GM19099 (cell line): Measurements from ENCODE around the gene CES5A.

Source experiments
- POLR2A ChIP-seq: IDR thresholded peaks from 3 replicates; pipeline ENCODE4 v1.6.1; 2011; ENCODE audit warnings: low read depth; ENCODE audit not compliant: insufficient read length; ENCODE audit errors: extremely low read depth

CES5A gene, protein sequence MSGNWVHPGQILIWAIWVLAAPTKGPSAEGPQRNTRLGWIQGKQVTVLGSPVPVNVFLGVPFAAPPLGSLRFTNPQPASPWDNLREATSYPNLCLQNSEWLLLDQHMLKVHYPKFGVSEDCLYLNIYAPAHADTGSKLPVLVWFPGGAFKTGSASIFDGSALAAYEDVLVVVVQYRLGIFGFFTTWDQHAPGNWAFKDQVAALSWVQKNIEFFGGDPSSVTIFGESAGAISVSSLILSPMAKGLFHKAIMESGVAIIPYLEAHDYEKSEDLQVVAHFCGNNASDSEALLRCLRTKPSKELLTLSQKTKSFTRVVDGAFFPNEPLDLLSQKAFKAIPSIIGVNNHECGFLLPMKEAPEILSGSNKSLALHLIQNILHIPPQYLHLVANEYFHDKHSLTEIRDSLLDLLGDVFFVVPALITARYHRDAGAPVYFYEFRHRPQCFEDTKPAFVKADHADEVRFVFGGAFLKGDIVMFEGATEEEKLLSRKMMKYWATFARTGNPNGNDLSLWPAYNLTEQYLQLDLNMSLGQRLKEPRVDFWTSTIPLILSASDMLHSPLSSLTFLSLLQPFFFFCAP

DNA sequence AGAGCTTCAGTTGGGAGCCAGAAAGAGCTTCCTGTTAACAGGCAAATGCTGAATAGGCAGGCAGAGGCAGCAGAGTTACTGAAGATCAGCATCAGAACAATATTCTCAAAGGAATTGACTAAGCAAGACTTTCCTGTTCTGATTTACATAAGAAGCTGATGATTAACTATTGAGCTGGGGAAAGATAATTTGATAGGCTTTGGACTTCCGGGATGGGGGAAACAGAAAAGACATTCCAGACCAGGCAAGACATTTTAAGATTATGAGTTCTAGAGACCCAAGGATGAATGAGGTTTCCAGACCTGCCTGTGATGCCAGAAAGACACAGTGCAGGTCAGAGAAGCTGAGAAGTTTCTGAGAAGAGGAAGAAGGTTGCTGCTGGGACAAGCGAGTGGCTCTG, at the start of gene CES5A:
CES5A (minus strand) TSS at position 101 of the 400 bp plus-strand sequence. CDS start 152 bp downstream, outside the sequence.
- TF ChIP-seq POLR2A = no peak

DNA sequence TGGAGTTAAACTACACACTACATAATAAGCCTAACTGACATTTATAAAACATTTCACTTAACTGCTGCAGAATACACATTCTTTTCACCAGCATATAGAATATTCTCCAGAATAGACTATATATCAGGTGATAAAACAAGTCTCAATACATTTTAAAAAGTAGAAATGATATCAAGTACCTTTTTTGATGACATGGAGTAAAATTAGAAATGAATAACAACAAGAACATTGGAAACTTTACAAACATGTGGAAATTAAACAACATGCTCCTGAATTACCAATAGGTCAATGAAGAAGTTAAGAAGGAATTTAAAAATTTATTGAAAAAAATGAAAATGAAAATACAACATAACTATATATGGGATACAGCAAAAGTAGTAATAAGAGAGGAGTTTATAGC, 47.5 kb upstream of the CES5A start:
- TF ChIP-seq POLR2A = no peak

DNA sequence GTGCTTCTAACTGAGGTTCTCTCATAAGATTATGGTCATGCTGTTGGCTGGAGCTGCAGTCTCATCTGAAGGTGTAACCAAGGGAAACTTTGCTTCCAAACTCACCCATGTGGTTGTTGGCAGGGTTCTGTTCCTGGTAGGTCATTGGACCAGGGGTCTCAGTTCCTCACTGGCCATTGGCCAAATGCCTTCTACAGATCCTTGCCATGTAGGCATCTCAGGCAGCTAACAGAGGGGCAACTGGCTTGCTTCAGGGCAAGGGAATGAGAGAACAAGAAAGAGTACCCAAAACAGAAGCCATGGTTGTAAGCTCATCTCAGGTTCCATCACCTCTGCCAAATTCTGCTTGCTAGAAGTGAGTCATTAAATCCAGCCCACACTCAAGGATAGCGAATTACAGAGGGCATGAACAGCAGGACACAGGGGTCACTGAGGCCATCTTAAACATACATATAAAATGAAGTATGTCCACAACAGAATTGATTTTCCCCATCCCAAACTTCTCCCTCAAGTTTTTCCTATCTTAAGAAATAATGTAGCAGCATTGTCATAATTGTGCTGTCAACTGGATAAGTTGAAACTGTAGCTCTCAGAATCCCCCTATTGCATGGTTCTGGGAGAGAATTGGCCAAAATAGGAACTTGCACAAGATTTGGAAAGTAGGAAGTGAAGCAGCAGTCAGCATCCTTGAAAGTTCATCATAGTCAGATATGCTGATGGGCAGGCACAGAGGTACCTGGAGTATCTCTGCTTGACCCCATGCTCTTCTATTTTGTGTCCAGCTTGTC, 42.4 kb upstream of the CES5A start:
- no peak for TF ChIP-seq POLR2A

DNA sequence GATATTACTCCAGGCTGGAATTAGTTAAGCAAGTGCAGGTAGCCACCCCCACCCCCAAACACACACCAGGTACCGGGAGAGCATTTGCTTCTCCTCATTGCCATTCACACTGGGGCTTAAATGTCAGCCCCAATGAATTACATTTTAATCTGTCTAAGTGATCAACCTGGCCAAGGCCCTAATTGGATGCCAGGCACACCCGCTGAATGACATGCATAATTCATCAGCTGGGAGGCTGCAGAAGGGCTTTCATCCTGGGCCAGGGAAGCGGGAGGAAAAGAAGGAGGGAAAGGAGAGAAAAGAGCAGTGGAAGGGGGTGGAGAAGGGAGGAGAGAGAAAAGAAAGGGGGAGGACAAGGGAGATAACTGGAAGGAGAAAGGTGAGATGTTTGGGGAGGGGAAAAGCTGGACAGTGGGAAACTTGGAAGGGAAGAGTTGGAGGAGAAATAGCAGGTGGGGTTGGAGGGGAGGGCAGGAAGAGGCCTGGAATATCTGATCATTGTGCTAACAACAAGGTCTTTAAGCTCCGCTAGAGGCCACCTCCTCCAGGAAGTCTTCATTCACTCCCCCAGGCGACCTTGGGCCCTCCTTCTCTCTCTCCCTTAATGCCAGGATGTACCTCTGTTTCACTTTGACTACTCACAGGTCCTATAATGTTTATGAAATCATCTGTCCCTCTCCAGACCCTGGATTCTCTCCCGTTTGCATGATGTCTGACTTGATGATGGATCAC, 40.1 kb upstream of the CES5A start:
- TF ChIP-seq POLR2A = no peak

DNA sequence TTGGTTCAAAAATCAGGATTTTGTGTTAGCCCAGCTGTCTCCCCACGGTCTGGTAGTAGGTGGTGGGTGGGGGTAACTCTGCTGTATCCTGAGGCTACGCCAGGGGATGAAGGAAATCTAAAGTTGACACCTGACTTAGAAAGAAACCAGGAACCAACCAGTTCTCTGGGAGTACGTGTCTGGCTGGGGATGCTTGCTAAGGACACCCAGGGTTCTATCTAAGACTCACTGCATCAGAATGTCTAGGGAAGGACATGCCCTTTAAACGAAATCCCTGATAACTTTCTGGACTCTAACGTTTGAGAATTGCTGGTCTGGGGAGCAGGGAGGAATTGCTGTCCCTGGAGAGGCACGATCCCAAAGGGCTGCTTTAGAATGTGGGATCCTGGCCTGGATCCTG, 39.2 kb upstream of the CES5A start:
- no peak for TF ChIP-seq POLR2A

DNA sequence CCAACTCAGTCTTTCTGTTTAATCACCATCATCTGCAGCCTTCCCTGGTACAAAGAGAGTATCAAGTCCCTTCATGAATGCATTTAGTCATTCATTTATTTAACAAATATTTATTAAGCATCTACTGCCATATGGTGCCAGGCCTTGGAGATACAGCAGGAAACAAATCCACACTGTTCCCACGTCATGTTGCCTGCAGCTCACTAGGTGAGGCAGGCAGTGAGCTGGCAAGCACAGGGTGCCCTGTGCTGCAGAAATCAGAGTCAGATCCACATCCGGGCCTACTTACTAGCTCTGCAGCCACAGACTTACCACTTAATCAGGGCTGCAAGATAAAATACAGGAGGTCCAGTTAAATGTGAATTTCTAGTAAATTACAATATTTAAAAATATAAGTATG, 38.5 kb upstream of the CES5A start:
- TF ChIP-seq POLR2A = no peak

DNA sequence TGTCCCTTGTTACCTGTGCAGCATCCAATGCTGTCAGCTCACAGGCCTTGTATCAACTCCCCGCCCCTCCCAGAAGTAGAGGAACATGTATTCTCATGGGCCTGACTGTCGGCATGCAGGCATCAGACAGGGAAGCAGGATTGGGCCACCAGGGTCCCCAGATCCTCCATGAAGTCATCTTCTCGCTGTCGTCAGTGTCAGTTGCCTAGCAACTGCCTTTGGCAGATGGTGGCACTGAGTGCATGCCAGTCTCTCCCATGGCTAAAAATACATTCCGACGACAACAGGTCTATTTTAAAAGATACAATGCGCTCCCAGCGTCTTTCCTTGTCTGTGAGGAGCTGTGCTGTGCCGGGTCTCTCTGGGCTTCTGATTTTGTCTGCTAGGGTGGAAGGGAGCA, 36.8 kb upstream of the CES5A start:
- no peak for TF ChIP-seq POLR2A

DNA sequence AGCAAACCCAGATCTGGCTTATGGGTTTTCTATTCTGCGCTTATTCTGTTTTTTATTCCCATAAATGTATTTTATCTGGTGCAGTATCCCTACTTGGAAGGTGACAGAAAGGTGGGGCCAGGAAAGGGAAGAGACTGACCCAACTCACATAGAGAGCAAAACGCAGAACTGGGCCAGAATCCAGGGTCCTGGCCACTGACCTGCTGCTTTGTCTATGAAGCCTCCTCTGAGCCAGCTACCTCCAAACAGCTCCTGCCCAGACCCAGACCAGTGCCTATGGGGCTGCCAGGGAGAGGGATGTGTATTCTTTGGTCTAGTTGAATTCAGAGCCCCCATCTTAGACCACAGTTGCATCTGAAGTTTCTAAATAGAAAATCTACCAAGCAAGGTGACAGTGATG, 36.4 kb upstream of the CES5A start:
- no peak for TF ChIP-seq POLR2A

DNA sequence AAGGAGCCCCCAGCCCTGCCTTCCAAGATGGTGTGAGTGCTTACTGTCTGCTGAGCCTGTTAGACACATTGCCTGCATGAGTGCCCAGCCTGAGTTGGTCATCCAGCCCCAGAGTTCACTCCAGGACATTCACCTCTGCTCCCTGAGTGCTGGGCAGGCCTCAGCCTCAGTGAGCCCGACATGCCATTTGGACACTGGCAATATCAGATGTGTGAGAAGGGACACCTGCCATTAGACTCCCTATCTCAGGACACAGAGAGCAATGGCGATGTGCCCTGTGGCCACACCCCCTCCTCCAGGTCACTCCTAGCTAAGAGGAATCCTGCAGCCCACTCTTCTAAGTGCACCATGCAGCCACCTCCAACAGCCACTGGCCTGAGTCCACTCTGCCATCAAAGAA, 34.7 kb upstream of the CES5A start:
- TF ChIP-seq POLR2A = no peak

DNA sequence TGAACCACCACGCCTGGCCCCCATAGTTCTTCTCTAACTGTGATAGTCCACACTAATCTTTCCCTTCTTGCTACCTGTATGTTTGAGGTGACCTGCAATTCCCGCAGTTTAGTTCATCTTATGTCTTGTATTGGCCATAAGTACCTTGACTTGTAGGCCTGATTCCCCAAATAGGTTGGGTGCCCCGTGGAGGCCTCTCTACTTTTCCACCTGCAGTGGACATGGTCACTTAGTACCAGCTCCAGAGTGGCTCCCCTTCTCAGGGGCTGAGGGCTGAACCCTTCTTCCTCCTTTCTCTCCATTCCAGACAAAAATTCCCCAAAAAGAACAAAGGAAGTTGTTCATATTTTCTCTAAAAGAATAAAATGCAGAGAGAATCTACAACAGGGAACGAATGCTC, 33.5 kb upstream of the CES5A start:
- no peak for TF ChIP-seq POLR2A

DNA sequence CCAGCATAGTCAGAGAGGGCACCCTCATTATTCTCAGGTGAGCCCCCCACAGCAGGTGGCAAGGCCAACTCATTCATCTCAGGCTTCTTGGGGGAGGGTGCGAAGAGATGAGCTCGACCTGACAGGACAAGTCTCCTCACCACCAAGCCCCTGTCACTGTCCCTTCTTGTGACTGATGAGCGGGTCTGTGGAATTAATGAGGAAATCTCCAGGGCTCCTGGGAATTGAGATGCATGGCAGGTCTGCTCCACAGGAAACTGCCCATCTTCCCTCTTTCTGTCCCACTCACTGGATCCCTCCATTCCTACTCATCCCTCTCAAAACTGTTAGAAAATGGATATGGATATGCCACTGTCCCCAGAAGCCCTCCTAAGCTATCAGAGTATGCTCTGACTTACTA, 32.5 kb upstream of the CES5A start:
- no peak for TF ChIP-seq POLR2A

DNA sequence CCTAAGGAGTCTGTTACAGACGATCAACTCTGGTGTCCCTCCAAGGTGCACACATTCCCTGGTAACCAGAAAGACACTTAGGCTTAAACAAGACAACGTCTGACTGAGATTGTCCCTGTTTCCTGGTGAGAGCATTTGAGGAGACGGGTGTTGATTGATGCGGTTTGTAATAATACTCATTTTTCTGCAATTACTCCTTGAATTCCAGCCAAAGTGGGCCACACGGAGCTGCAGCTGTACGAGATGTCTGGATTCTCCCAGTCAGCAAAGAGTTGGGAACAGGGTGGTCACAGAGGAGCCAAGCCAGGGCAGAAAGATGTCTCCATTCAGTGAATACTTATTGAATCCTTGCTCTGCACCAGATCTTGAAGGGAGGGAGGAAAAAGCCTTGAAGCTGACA, 30.9 kb upstream of the CES5A start:
- TF ChIP-seq POLR2A = no peak

DNA sequence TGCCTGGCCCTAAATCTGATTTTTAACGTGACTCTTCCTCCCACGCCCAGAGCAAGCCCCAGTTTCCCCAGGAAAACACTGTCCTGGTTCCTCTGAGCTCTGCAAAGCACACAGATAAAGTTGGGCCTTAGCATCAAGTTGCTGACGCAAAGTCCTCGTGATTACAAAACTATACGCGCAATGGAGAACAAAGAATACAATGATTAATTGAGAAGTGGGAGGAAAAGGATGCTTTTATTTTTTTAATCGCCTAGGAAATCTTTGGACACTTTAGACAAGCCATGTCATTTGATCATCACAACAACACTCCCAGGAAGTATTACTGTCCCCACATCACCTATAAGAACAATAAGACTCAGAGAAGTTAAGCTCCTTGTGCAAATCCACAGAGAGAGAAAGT, 30.5 kb upstream of the CES5A start:
- TF ChIP-seq POLR2A = no peak

DNA sequence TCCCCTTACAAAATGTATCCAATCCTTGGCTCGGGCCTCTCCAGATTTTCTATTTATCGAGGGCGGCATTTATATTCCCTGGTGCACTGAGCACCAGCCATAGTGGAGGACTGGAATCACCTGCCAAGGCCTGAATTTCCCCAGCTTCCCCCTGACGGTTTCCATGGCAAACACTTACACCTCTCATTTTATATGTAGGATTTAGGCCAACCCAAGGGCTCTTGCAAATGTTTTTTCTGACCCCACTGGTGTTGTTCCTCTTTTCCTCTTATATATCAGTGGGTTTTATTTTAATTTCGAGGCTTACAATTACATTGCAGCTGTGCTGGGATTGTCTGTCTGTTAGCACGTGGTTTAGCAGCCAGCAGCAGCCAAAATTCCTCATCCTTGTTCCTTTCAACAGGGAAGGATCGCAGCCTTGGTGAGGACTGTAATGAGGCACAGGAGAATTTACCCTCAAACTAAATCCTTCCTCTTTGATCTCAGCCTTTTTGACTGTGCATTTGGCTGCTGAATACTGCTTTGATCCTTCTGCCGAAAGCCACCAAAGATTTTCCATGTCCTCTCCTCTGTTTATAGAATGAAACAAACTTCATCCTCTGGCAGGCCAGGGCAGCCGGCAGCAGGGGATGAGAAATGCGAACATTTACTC, 26.5 kb upstream of the CES5A start:
- TF ChIP-seq POLR2A = no peak
